Heart right ventricle (tissue), 16 donors: ENCODE data around the gene DNASE1L2. TPM values are rescaled to one million over a fixed set of nuclear protein-coding genes. Genes with fewer than 3 reads are reported as not detected.

Experiments used
- ATAC-seq, 8 donors: fragments of 200-7000 bp; cut with Tn5 transposase; one replicate each; pipeline ENCODE4 v1.9.1; 2020; ENCODE audit warnings: mild to moderate bottlenecking in 8 of 8, moderate library complexity in 8 of 8, moderate number of reproducible peaks in 1 of 8
- DNase-seq, 2 donors: peaks; one replicate each; pipeline ENCODE4 v3.0.0-alpha.2; 2020
- H3K27ac ChIP-seq, 10 donors: fragments of 200-600 bp; sonication (generic) in 2 of 10; one replicate each; pipeline versions ENCODE4 v1.5.0 to v1.8.0; 2020 to 2022; ENCODE audit warnings: mild to moderate bottlenecking in 3 of 10
- H3K27me3 ChIP-seq, 7 donors: fragments of 200-600 bp; one replicate each; pipeline ENCODE4 v1.8.0; 2021 to 2022; ENCODE audit warnings: mild to moderate bottlenecking in 2 of 7
- H3K36me3 ChIP-seq, 9 donors: fragments of 200-600 bp; sonication (generic) in 1 of 9; one replicate each; pipeline versions ENCODE4 v1.5.0 to v1.8.0; 2020 to 2022; ENCODE audit warnings: mild to moderate bottlenecking in 2 of 9
- H3K4me1 ChIP-seq, 9 donors: fragments of 200-600 bp; sonication (generic) in 1 of 9; one replicate each; pipeline versions ENCODE4 v1.5.0 to v1.8.0; 2020 to 2022; ENCODE audit warnings: mild to moderate bottlenecking in 4 of 9
- H3K4me3 ChIP-seq, 10 donors: fragments of 200-600 bp; sonication (generic) in 2 of 10; one replicate each; pipeline versions ENCODE4 v1.5.0 to v1.8.0; 2020 to 2022; ENCODE audit warnings: mild to moderate bottlenecking in 7 of 10, moderate library complexity in 2 of 10
- H3K9me3 ChIP-seq, 11 donors: fragments of 200-600 bp in 10 of 11; sonication (generic) in 2 of 11; one replicate each; pipeline versions ENCODE4 v1.5.0 to v1.8.0; 2013 to 2022; ENCODE audit warnings: mild to moderate bottlenecking in 2 of 11, control low read depth in 1 of 11, moderate library complexity in 1 of 11
- WGBS, 2 donors: extraction: QIAGEN DNeasy Blood & Tissue Kit; methylation state at CpG; one replicate each; pipeline ENCODE4 v1.1.7; 2013; ENCODE audit warnings: inconsistent platforms in 1 of 2; 5-methylcytosine and 5-hydroxymethylcytosine counted together
- intact Hi-C, 10 donors: fragments of 100-400 bp; cut with DNase I; formaldehyde crosslinking; loops; one replicate each; pipeline versions ENCODE4 v1.11.1 to v1.14.2; 2022
- microRNA-seq, 2 donors: library from miRNA; unstranded; fragments of <30 nt; microRNA quantifications; one replicate each; pipeline ENCODE4 v1.2.0, GENCODE V29; 2021
- polyA plus RNA-seq, 2 donors: library from polyadenylated mRNA; stranded (reverse); fragments of 200-250 nt; gene quantifications; one replicate each; pipeline ENCODE4 v1.2.3, GENCODE V29; 2013
- total RNA-seq, 10 donors: library from RNA; stranded (reverse); fragmentation: NEBNext Ultra II Directional in 3 of 10; extraction: Animal tissue kit (Norgen Biotek cat#: 25700) in 3 of 10; gene quantifications; one replicate each; pipeline versions ENCODE4 v1.2.1 to v1.2.4, GENCODE V29; 2021 to 2023
- TF ChIP-seq, protein P1 (sequence below), 9 donors: fragments of 200-600 bp; sonication (generic) in 2 of 9; IDR thresholded peaks; one replicate each; pipeline versions ENCODE4 v1.5.0 to v1.8.0; 2021 to 2022; ENCODE audit warnings: antibody characterized with exemption in 9 of 9, mild to moderate bottlenecking in 5 of 9, moderate library complexity in 1 of 9
- donor health status: Arrhythmogenic right ventricular cardiomyopathy.
- donor health status: ischemic (EF 13 %, LVEDD 7.1; RV severe dilation, severe dysfunction).
- donor health status: healthy with polysubstance abuse.
- donor health status: DM: no; HTN: yes; CAD: no.
- donor health status: DM: no; HTN: no; CAD: no.
- donor health status: ischemic (EF 25% LVEDD 6.9; RV normal size, moderate dysfunction).
- donor health status: ischemic (EF 25% LVEDD 5.7; RV mildly dilated, moderate dysfunction).
- donor health status: healthy.
- donor health status: DM: yes; HTN: yes; CAD: no.
- donor health status: Ischemic cardiomyopathy.
- donor health status: ischemic (EF 35%, LVEDD 5.7; RV mildly dilated, moderate dysfunction).
- donor health status: nonischemic (EF 11% LVEDD 7.7; RV severe dilation, severe dysfunction).
- donor health status: DM: yes; HTN: yes; CAD: no.
- donor health status: PGD.
- donor health status: ischemic (EF 29% LVEDD 5.4; RV normal size, mild dysfunction).
- donor health status: nonischemic (EF 23%, LVEDD 6.1; RV moderate dilation, normal function).

Gene DNASE1L2
- total and polyA plus RNA-seq, 12 donors, result 0.15 to 1.2 (median 0.35) TPM; not detected in 1

- no peaks in the 10 kb centered on the region for H3K4me1 ChIP-seq
- intact Hi-C loops, result no loop called here
- WGBS, 2 donors, result 94 to 95% methylated on average over 17 of the region's 17 CpGs
- H3K27ac ChIP-seq, result no peak overlapping the region
- TF ChIP-seq, protein P1, sequence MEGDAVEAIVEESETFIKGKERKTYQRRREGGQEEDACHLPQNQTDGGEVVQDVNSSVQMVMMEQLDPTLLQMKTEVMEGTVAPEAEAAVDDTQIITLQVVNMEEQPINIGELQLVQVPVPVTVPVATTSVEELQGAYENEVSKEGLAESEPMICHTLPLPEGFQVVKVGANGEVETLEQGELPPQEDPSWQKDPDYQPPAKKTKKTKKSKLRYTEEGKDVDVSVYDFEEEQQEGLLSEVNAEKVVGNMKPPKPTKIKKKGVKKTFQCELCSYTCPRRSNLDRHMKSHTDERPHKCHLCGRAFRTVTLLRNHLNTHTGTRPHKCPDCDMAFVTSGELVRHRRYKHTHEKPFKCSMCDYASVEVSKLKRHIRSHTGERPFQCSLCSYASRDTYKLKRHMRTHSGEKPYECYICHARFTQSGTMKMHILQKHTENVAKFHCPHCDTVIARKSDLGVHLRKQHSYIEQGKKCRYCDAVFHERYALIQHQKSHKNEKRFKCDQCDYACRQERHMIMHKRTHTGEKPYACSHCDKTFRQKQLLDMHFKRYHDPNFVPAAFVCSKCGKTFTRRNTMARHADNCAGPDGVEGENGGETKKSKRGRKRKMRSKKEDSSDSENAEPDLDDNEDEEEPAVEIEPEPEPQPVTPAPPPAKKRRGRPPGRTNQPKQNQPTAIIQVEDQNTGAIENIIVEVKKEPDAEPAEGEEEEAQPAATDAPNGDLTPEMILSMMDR (IDR thresholded peaks at IDR 0.05), result no peak
- H3K4me3 ChIP-seq, result no peak overlapping the region
- no peaks in the 10 kb centered on the region for H3K27me3 ChIP-seq
- H3K36me3 ChIP-seq, result peaks cover 0 to 85% (median 7%) of the 10 kb centered on the region in 9 donors
- ATAC-seq, result no peak
- DNase-seq, result no peak
- no peaks in the 10 kb centered on the region for H3K9me3 ChIP-seq
These were observed 50.3 kb downstream of the DNASE1L2 start for GRCh38 chr16:2286550-2286949.

DNA sequence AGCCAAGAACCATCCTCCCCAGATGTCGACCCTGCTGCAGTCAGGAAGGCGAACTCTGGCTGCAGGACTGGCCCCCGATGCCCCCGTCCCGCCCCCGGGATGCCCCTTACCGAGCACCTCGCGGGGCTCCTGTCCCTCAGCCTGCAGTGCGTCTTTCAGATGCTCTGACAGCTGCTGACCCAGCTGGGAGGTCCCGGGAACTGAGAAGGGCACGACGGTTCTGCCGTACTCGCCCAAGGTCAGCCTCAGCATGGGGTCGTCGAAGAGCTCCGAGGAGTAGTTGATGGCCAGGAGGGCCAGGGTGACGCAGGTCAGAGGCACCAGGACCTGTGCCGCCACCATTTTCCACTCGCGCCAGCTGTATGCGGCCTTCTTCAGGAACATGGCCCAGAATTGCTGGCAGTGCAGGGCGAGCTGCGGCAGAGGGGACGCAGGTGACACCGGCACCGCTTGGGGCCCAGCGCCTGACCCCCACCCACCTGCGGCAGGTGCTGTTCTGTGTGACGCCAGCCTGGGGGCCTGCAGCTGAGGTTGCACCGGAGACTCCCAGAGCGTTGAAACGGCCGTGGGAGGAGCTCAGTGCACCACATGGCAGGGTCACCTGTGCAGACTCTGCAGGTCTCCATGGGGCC, 51.8 kb downstream of the DNASE1L2 start:
- Histone ChIP-seq H3K9me3 (no peaks in the 10 kb centered on the region), H3K27ac (no peak overlapping the region), H3K27me3 (no peaks in the 10 kb centered on the region), H3K4me1 (no peaks in the 10 kb centered on the region), H3K36me3 (peaks cover 0 to 92% (median 8%) of the 10 kb centered on the region in 9 donors), H3K4me3 (no peak overlapping the region)
- DNase-seq (no peak), ATAC-seq (peak in 1 of 8 donors; percentile 19)
- TF ChIP-seq, protein P1 (IDR thresholded peaks at IDR 0.05), result no peak
- WGBS, 2 donors, result 81 to 87% methylated on average over 35 of the region's 35 CpGs
- intact Hi-C loops, result no loop called here

Small RNA genes within 50 kb of the gene (microRNA-seq; reads per million reads assigned to microRNA genes)
- 0 reads per million in 2 donors for gene MIR3677
- gene MIR4717, result 0 to 0.51 reads per million in 2 donors

Other genes with a start within 250 kb of the DNASE1L2 start
- under 1 TPM in 8 of 10 donors, not detected in 2; 0.15 to 0.62 (median 0.28) TPM for gene SYNGR3, start 246.5 kb upstream of the DNASE1L2 start, total RNA-seq
- 1 to 10 TPM in 1 of 2 donors, under 1 TPM in 1; 0.51 to 2.5 TPM for gene SYNGR3, start 246.5 kb upstream of the DNASE1L2 start, polyA plus RNA-seq
- gene ZNF598, start 226.6 kb upstream of the DNASE1L2 start, total RNA-seq, result 10 to 100 TPM in 9 of 10 donors, 1 to 10 TPM in 1; 9.5 to 24.7 (median 14.2) TPM
- 10 to 100 TPM; 12.6 to 25.3 TPM for gene ZNF598, start 226.6 kb upstream of the DNASE1L2 start, polyA plus RNA-seq
- gene NPW, start 216.7 kb upstream of the DNASE1L2 start, total RNA-seq, result under 1 TPM in 1 of 10 donors, not detected in 9; 0.39 TPM
- gene NPW, start 216.7 kb upstream of the DNASE1L2 start, polyA plus RNA-seq, result under 1 TPM in 1 of 2 donors, not detected in 1; 0.54 TPM
- gene NHERF2, start 209.5 kb upstream of the DNASE1L2 start, total RNA-seq, result 100 to 1,000 TPM in 9 of 10 donors, 10 to 100 TPM in 1; 94.3 to 429 (median 146) TPM
- 100 to 1,000 TPM; 314 to 640 TPM for gene NHERF2, start 209.5 kb upstream of the DNASE1L2 start, polyA plus RNA-seq
- 10 to 100 TPM in 8 of 10 donors, 1 to 10 TPM in 2; 9.8 to 24.9 (median 12.3) TPM for gene NTHL1, start 188.6 kb upstream of the DNASE1L2 start, total RNA-seq
- gene NTHL1, start 188.6 kb upstream of the DNASE1L2 start, polyA plus RNA-seq, result 10 to 100 TPM; 16.1 to 51.9 TPM
- 10 to 100 TPM; 54.7 to 87.0 (median 71.5) TPM for gene TSC2, start 188.5 kb upstream of the DNASE1L2 start, total RNA-seq
- gene TSC2, start 188.5 kb upstream of the DNASE1L2 start, polyA plus RNA-seq, result 10 to 100 TPM; 28.8 to 83.3 TPM
- 100 to 1,000 TPM in 6 of 10 donors, 10 to 100 TPM in 4; 79.3 to 122 (median 104) TPM for gene PKD1, start 100.5 kb upstream of the DNASE1L2 start, total RNA-seq
- 100 to 1,000 TPM in 1 of 2 donors, 10 to 100 TPM in 1; 76.7 to 114 TPM for gene PKD1, start 100.5 kb upstream of the DNASE1L2 start, polyA plus RNA-seq
- 1 to 10 TPM in 8 of 10 donors, under 1 TPM in 2; 0.74 to 4.3 (median 1.6) TPM for gene RAB26, start 87.8 kb upstream of the DNASE1L2 start, total RNA-seq
- gene RAB26, start 87.8 kb upstream of the DNASE1L2 start, polyA plus RNA-seq, result 1 to 10 TPM in 1 of 2 donors, under 1 TPM in 1; 0.26 to 6.4 TPM
- 10 to 100 TPM; 16.9 to 44.9 (median 23.8) TPM for gene TRAF7, start 80.7 kb upstream of the DNASE1L2 start, total RNA-seq
- gene TRAF7, start 80.7 kb upstream of the DNASE1L2 start, polyA plus RNA-seq, result 10 to 100 TPM; 14.6 to 28.2 TPM
- 1 to 10 TPM in 5 of 10 donors, under 1 TPM in 5; 0.24 to 6.0 (median 1.1) TPM for gene CASKIN1, start 39.8 kb upstream of the DNASE1L2 start, total RNA-seq
- gene CASKIN1, start 39.8 kb upstream of the DNASE1L2 start, polyA plus RNA-seq, result 1 to 10 TPM in 1 of 2 donors, under 1 TPM in 1; 0.33 to 3.4 TPM
- 10 to 100 TPM; 19.3 to 28.8 (median 23.6) TPM for gene MLST8, start 31.0 kb upstream of the DNASE1L2 start, total RNA-seq
- gene MLST8, start 31.0 kb upstream of the DNASE1L2 start, polyA plus RNA-seq, result 10 to 100 TPM; 38.8 to 43.1 TPM
- gene BRICD5, start 25.6 kb upstream of the DNASE1L2 start, total RNA-seq, result 10 to 100 TPM in 1 of 10 donors, 1 to 10 TPM in 9; 4.3 to 15.6 (median 7.2) TPM
- 10 to 100 TPM; 14.7 to 31.7 TPM for gene BRICD5, start 25.6 kb upstream of the DNASE1L2 start, polyA plus RNA-seq
- 10 to 100 TPM; 21.1 to 48.3 (median 25.7) TPM for gene PGP, start 21.6 kb upstream of the DNASE1L2 start, total RNA-seq
- gene PGP, start 21.6 kb upstream of the DNASE1L2 start, polyA plus RNA-seq, result 10 to 100 TPM; 31.3 to 33.1 TPM
- gene E4F1, start 12.9 kb upstream of the DNASE1L2 start, total RNA-seq, result 10 to 100 TPM in 7 of 10 donors, 1 to 10 TPM in 3; 8.4 to 16.3 (median 10.7) TPM
- 10 to 100 TPM; 22.0 to 34.8 TPM for gene E4F1, start 12.9 kb upstream of the DNASE1L2 start, polyA plus RNA-seq
- gene ECI1, start 15.1 kb downstream of the DNASE1L2 start, total RNA-seq, result 100 to 1,000 TPM; 118 to 243 (median 153) TPM
- 100 to 1,000 TPM; 256 to 491 TPM for gene ECI1, start 15.1 kb downstream of the DNASE1L2 start, polyA plus RNA-seq
- gene RNPS1, start 31.7 kb downstream of the DNASE1L2 start, total RNA-seq, result 100 to 1,000 TPM; 103 to 128 (median 118) TPM
- 100 to 1,000 TPM in 1 of 2 donors, 10 to 100 TPM in 1; 61.7 to 136 TPM for gene RNPS1, start 31.7 kb downstream of the DNASE1L2 start, polyA plus RNA-seq
- 10 to 100 TPM in 3 of 10 donors, 1 to 10 TPM in 7; 7.7 to 12.5 (median 9.4) TPM for gene ABCA3, start 104.3 kb downstream of the DNASE1L2 start, total RNA-seq
- 1 to 10 TPM; 4.9 to 5.3 TPM for gene ABCA3, start 104.3 kb downstream of the DNASE1L2 start, polyA plus RNA-seq
- 1 to 10 TPM in 6 of 10 donors, under 1 TPM in 4; 0.62 to 3.4 (median 1.1) TPM for gene CCNF, start 193.0 kb downstream of the DNASE1L2 start, total RNA-seq
- under 1 TPM; 0.51 to 0.93 TPM for gene CCNF, start 193.0 kb downstream of the DNASE1L2 start, polyA plus RNA-seq
- gene TEDC2, start 223.7 kb downstream of the DNASE1L2 start, total RNA-seq, result 1 to 10 TPM in 4 of 10 donors, under 1 TPM in 6; 0.47 to 1.9 (median 0.95) TPM
- 1 to 10 TPM in 1 of 2 donors, under 1 TPM in 1; 0.29 to 2.3 TPM for gene TEDC2, start 223.7 kb downstream of the DNASE1L2 start, polyA plus RNA-seq
- gene NTN3, start 234.9 kb downstream of the DNASE1L2 start, total RNA-seq, result under 1 TPM in 3 of 10 donors, not detected in 7; 0.12 to 0.18 (median 0.17) TPM
- not detected for gene NTN3, start 234.9 kb downstream of the DNASE1L2 start, polyA plus RNA-seq
- 10 to 100 TPM in 4 of 10 donors, 1 to 10 TPM in 6; 6.2 to 14.9 (median 9.2) TPM for gene TBC1D24, start 238.7 kb downstream of the DNASE1L2 start, total RNA-seq
- 1 to 10 TPM; 3.4 to 5.4 TPM for gene TBC1D24, start 238.7 kb downstream of the DNASE1L2 start, polyA plus RNA-seq